ENCODE data around the gene GALNT7.

Gene GALNT7

GRCh38 chr4:173289353-173289727 is 120.7 kb downstream of the GALNT7 start:
- DNase-seq (ENCODE audit: low read depth in 1 of 2, low spot score in 1 of 2): no peak

GRCh38 chr4:173291899-173292298 is 123.3 kb downstream of the GALNT7 start:
- DNase-seq (ENCODE audit: low read depth in 1 of 2, low spot score in 1 of 2): no peak

GRCh38 chr4:173293663-173294062 is 125.1 kb downstream of the GALNT7 start:
- DNase-seq (ENCODE audit: low read depth in 1 of 2, low spot score in 1 of 2): no peak

- DNase-seq (ENCODE audit: low read depth in 1 of 2, low spot score in 1 of 2): no peak
Measured at GRCh38 chr4:173294444-173294843, 125.8 kb downstream of the GALNT7 start.

GRCh38 chr4:173301518-173302201 is 133.0 kb downstream of the GALNT7 start:
- no peak for DNase-seq (ENCODE audit: low read depth in 1 of 2, low spot score in 1 of 2)

- no peak for DNase-seq (ENCODE audit: low read depth in 1 of 2, low spot score in 1 of 2)
Measured at GRCh38 chr4:173307778-173308177, 139.2 kb downstream of the GALNT7 start.

- no peak for DNase-seq (ENCODE audit: low read depth in 1 of 2, low spot score in 1 of 2)
Measured at GRCh38 chr4:173311368-173311767, 142.8 kb downstream of the GALNT7 start.

GRCh38 chr4:173314715-173315114 is 146.1 kb downstream of the GALNT7 start:
- no peak for DNase-seq (ENCODE audit: low read depth in 1 of 2, low spot score in 1 of 2)

GRCh38 chr4:173316060-173316459 is 147.4 kb downstream of the GALNT7 start:
- no peak for DNase-seq (ENCODE audit: low read depth in 1 of 2, low spot score in 1 of 2)

GRCh38 chr4:173317004-173317403 is 148.4 kb downstream of the GALNT7 start:
- DNase-seq (ENCODE audit: low read depth in 1 of 2, low spot score in 1 of 2): no peak

GRCh38 chr4:173318240-173318639 is 149.6 kb downstream of the GALNT7 start:
- DNase-seq (ENCODE audit: low read depth in 1 of 2, low spot score in 1 of 2): no peak

- DNase-seq (ENCODE audit: low read depth in 1 of 2, low spot score in 1 of 2): no peak
Measured at GRCh38 chr4:173318648-173319211, 150.1 kb downstream of the GALNT7 start.

GRCh38 chr4:173319696-173320095 is 151.1 kb downstream of the GALNT7 start:
- no peak for DNase-seq (ENCODE audit: low read depth in 1 of 2, low spot score in 1 of 2)

- DNase-seq (ENCODE audit: low read depth in 1 of 2, low spot score in 1 of 2): no peak
Measured at GRCh38 chr4:173325007-173325736, 156.6 kb downstream of the GALNT7 start.

- DNase-seq (ENCODE audit: low read depth in 1 of 2, low spot score in 1 of 2): no peak
Measured at GRCh38 chr4:173328236-173328901, 159.8 kb downstream of the GALNT7 start.

- DNase-seq (ENCODE audit: low read depth in 1 of 2, low spot score in 1 of 2): no peak
Measured at GRCh38 chr4:173330590-173330989, 162.0 kb downstream of the GALNT7 start.

- DNase-seq (ENCODE audit: low read depth in 1 of 2, low spot score in 1 of 2): no peak
Measured at GRCh38 chr4:173332021-173332487, 163.4 kb downstream of the GALNT7 start.

- DNase-seq (ENCODE audit: low read depth in 1 of 2, low spot score in 1 of 2): peak in 1 of 2 donors; percentile 2
Measured at GRCh38 chr4:173332963-173333657, 164.5 kb downstream of the GALNT7 start.

- peak; percentile 21 to 33 for DNase-seq (ENCODE audit: low read depth in 1 of 2, low spot score in 1 of 2)
Measured at GRCh38 chr4:173333658-173334084, 165.1 kb downstream of the GALNT7 start.

GRCh38 chr4:173334085-173334890 is 165.7 kb downstream of the GALNT7 start, which contains the start of gene HMGB2:
TSS of gene HMGB2 (minus strand) at chr4:173334358. CDS start at chr4:173333649, 709 bp downstream.
- peak; percentile 98 to 99 for DNase-seq (ENCODE audit: low read depth in 1 of 2, low spot score in 1 of 2)

All from activated T-helper 1 cell treated with anti-CD3 and anti-CD28 coated beads, Interleukin-2, amount 50 U/mL, for 16 hours (primary cell).